ENCODE results near the gene ST13. TPM values are rescaled to one million over a fixed set of nuclear protein-coding genes. Genes with fewer than 3 reads are reported as not detected.
"Not testable (repeated sequence)": the region's sequence is repeated elsewhere in the genome, so short reads cannot be mapped to it uniquely, and the experiment has no call there.

The ST13 gene
- total RNA-seq, 1 experiment from 2014 or later = 322 TPM

DNA sequence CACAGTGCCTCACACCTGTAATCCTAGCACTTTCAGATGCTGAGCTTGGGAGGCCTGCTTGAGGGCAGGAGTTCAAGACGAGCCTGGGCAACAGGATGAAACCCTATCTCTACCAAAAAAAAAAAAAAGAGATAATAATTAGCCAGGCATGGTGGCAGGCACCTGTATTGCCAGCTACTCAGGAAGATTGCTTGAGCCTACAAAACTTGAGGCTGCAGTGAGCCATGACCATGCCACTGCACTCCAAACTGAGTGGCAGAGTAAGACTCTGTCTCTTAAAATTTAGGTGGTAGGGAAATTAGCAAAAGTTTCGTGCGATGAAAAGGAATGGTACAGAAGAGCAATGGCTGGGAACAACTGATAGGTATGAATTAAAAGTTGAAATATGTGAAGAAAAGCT, 18.0 kb downstream of the ST13 start:
- DNase-seq = no peak
- Mint-ChIP-seq H3K4me1 (ENCODE audit: low read depth, unreplicated experiment) (peaks cover 18% of the 10 kb centered on the region), H3K9me3 (ENCODE audit: low read depth, unreplicated experiment) (no peaks in the 10 kb centered on the region), H3K4me3 (ENCODE audit: low read depth, unreplicated experiment) (no peak overlapping the region), H3K36me3 (ENCODE audit: insufficient read depth, unreplicated experiment) (peaks cover 70% of the 10 kb centered on the region), H3K27me3 (ENCODE audit: unreplicated experiment) (no peaks in the 10 kb centered on the region), H3K27ac (ENCODE audit: unreplicated experiment) (no peak overlapping the region)
- TF ChIP-seq CTCF (IDR thresholded peaks at IDR 0.05; ENCODE audit: unreplicated experiment) = no peak
- CTCF ChIA-PET = no interaction called here
- no TSS peak for BruUV-seq (replicated peaks)
- intact Hi-C loops (cut with micrococcal nuclease; ENCODE audit: unreplicated experiment) = no loop called here

DNA sequence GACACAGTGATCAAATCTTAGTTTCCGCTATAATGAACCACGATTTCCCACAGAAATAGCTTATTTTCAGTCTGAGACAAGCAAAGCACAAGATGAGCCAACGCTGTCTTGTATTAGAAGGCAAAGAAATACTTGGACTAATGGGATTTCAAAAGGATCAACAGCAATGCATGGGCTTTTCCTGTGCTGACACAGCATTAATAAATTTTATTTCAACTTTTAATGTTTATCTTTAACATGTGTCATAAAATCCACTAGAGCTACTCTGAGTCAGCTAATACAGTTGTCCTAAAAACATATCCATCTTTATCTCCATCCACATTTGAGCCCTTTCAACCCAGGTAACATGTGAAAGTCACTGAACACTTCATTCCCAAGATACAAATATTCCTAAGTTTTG, 21.8 kb downstream of the ST13 start:
- CTCF ChIA-PET = no interaction called here
- no TSS peak for BruUV-seq (replicated peaks)
- TF ChIP-seq CTCF (IDR thresholded peaks at IDR 0.05; ENCODE audit: unreplicated experiment) = no peak
- no peak overlapping the region for H3K4me3 Mint-ChIP-seq (ENCODE audit: low read depth, unreplicated experiment)
- no peaks in the 10 kb centered on the region for H3K27me3 Mint-ChIP-seq (ENCODE audit: unreplicated experiment)
- peaks cover 13% of the 10 kb centered on the region for H3K4me1 Mint-ChIP-seq (ENCODE audit: low read depth, unreplicated experiment)
- peaks cover 59% of the 10 kb centered on the region for H3K36me3 Mint-ChIP-seq (ENCODE audit: insufficient read depth, unreplicated experiment)
- intact Hi-C loops (cut with micrococcal nuclease; ENCODE audit: unreplicated experiment) = no loop called here
- DNase-seq = no peak
- H3K9me3 Mint-ChIP-seq (ENCODE audit: low read depth, unreplicated experiment) = no peaks in the 10 kb centered on the region
- no peak overlapping the region for H3K27ac Mint-ChIP-seq (ENCODE audit: unreplicated experiment)

- Mint-ChIP-seq H3K27me3 (ENCODE audit: unreplicated experiment) (no peaks in the 10 kb centered on the region), H3K27ac (ENCODE audit: unreplicated experiment) (no peak overlapping the region), H3K9me3 (ENCODE audit: low read depth, unreplicated experiment) (no peaks in the 10 kb centered on the region), H3K4me3 (ENCODE audit: low read depth, unreplicated experiment) (no peak overlapping the region), H3K36me3 (ENCODE audit: insufficient read depth, unreplicated experiment) (peaks cover 38% of the 10 kb centered on the region), H3K4me1 (ENCODE audit: low read depth, unreplicated experiment) (peaks cover 13% of the 10 kb centered on the region)
- intact Hi-C loops (cut with micrococcal nuclease; ENCODE audit: unreplicated experiment) = no loop called here
- no TSS peak for BruUV-seq (replicated peaks)
- no peak for TF ChIP-seq CTCF (IDR thresholded peaks at IDR 0.05; ENCODE audit: unreplicated experiment)
- no peak for DNase-seq
- CTCF ChIA-PET = no interaction called here
Observed at GRCh38 chr22:40829131-40829530, 27.3 kb downstream of the ST13 start.

DNA sequence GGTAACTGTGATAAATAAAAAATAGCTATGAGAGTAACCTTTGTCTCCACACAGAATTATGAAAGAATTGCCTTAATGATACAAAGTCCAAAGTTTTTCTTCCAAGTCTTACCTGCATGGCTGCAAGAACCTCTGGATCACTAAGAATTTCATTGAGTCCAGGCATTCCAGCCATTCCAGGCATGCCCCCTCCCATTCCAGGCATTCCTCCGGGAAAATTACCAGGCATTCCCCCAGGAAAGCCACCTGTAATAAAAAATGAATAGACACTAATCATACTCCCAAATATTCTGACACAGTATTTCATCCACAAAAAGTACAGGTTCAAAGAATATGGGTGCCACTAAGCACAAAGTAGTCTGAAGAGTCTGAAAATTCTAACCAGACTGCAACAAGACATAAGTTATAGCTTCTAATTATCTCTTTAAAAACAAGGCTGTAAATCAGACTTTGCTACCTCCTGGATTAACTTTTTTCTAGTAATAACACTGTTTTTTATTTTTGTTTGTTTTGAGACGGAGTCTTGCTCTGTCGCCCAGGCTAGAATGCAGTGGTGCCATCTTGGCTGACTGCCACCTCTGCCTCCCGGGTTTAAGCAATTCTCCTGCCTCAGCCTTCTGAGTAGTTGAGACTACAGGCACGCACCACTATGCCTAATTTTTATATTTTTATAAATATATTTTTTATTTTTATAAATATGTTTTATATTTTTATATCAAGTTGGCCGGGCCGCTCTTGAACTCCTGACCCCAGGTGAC, 29.3 kb downstream of the ST13 start:
- peaks cover 2% of the 10 kb centered on the region for H3K4me1 Mint-ChIP-seq (ENCODE audit: low read depth, unreplicated experiment)
- no peak overlapping the region for H3K27ac Mint-ChIP-seq (ENCODE audit: unreplicated experiment)
- H3K9me3 Mint-ChIP-seq (ENCODE audit: low read depth, unreplicated experiment) = no peaks in the 10 kb centered on the region
- H3K36me3 Mint-ChIP-seq (ENCODE audit: insufficient read depth, unreplicated experiment) = peaks cover 27% of the 10 kb centered on the region
- BruUV-seq (replicated peaks) = no TSS peak
- no peak for TF ChIP-seq CTCF (IDR thresholded peaks at IDR 0.05; ENCODE audit: unreplicated experiment)
- no peak for DNase-seq
- H3K4me3 Mint-ChIP-seq (ENCODE audit: low read depth, unreplicated experiment) = no peak overlapping the region
- CTCF ChIA-PET = no interaction called here
- H3K27me3 Mint-ChIP-seq (ENCODE audit: unreplicated experiment) = no peaks in the 10 kb centered on the region
- intact Hi-C loops (cut with micrococcal nuclease; ENCODE audit: unreplicated experiment) = no loop called here

DNA sequence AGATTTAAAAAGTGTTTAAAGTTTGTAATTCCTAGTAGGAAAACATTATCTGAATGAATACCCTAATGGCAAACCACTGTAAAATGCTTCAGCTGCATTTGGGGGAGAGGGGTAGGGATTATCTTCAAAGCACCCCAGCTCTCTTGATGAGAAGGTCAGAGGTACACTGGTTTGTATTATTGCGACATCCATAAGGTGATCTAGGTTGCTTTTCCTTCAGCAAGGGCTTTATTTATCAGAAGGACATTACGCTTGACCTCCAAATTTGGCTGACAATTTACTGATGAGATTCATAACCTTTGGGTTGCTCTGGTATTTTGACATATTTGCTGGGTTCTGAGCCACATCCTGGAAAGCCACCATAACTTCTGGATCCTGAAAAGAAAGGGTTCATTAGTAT, 30.1 kb downstream of the ST13 start:
- DNase-seq; H3K4me3 Mint-ChIP-seq (ENCODE audit: low read depth, unreplicated experiment); H3K27ac Mint-ChIP-seq (ENCODE audit: unreplicated experiment); CTCF ChIA-PET; H3K27me3 Mint-ChIP-seq (ENCODE audit: unreplicated experiment); H3K9me3 Mint-ChIP-seq (ENCODE audit: low read depth, unreplicated experiment); intact Hi-C loops (cut with micrococcal nuclease; ENCODE audit: unreplicated experiment); H3K4me1 Mint-ChIP-seq (ENCODE audit: low read depth, unreplicated experiment): not testable (repeated sequence)
- TSS peak; percentile 95 for BruUV-seq (replicated peaks)
- peaks cover 24% of the 10 kb centered on the region for H3K36me3 Mint-ChIP-seq (ENCODE audit: insufficient read depth, unreplicated experiment)

Data from Calu3 (cell line).